GM18511 (cell line): ENCODE results near the gene ANKRD40CL.
A peak's percentile ranks its signal among the peaks of the same experiment; 100 is the strongest.

Source experiments
- ATAC-seq: cut with Tn5 transposase; IDR thresholded peaks from one replicate; pipeline ENCODE4 v1.9.1; 2021; ENCODE audit warnings: mild to moderate bottlenecking, moderate library complexity; ENCODE audit not compliant: unreplicated experiment

ANKRD40CL gene

DNA sequence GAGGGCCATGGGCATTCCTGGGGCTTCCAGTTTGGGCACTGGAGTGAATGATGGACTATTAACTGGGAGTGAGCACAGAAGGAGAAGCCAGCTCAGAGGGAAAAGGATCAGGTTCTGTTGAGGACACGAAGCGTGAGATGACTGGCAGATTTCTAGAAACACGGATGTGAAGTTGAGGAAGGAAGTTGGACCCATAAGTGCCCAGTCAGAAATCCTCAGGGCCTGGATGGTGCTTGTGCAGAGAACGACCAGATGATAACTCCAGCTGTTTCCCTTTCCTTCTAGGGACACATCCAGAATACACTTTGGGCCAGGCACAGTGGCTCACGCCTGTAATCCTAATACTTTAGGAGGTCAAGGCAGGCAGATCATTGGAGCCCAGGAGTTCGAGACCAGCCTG is 23.3 kb upstream of the ANKRD40CL start:
- no peak for ATAC-seq

DNA sequence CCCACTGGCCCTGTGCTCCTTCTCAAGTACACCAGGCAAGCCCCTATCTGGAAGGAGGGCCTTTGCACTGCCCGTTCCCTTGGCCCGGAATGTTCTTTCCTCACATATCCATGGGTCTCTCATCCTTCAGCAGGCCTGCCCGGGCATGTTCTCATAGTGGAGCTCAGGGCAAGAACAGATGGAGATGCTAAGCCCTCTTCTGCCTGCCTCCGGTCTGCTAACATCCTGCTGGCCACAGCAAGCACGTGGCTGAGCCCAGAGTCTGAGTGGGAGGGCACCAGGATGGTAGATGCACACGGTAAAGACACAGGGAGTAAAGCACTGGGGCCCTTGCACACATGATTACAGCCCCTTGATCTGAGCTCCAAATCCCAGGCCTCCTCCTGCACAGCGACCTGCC is 19.8 kb upstream of the ANKRD40CL start:
- no peak for ATAC-seq

DNA sequence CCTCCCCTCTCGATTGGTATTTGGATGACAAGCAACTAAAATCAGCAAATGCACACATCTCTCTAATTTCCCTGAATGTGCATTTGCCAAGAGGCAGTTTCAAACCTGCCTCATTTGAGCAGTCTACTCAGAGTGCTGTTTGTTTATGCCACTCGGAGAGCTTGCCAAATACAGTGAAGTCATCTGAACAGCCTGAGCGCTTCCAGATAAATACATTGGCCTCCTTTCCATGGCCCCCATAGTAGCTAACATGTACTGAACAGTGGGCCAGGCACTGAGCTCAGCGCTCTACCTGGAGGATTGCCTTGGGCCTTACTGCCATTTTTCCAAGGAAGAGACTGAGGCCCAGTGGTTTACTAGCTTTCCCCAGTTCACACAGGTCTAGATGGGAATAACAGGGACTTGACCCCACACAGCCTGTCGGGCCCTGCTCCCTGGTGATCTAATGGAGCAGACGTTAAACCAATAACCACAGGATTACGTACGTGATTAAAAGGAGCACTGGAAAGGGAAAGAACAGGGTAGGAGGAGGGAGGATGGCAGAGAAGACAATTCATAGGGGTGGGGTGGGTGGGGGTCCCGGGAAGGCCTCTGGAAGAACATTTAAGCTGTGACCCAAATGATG is 18.7 kb upstream of the ANKRD40CL start:
- ATAC-seq = no peak

DNA sequence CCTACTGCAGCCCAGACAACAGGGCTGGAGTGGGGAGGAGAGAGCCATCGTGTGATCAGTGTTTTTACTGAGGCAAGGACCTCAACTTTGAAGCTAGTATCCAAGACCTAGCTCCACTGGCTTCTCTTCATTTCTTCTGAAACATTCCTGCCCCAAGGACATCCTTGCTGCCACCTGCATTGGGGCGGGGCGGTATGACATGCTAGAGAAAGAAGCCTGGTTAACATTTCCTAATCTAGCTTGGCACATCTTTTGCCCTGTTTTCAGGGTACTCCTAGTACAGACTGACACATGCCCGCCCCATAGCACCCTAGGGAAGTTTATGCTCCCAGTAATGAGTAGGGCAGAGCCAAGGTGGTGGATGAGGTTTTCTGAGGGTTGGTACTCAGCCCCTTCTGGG is 17.8 kb upstream of the ANKRD40CL start:
- ATAC-seq = no peak

DNA sequence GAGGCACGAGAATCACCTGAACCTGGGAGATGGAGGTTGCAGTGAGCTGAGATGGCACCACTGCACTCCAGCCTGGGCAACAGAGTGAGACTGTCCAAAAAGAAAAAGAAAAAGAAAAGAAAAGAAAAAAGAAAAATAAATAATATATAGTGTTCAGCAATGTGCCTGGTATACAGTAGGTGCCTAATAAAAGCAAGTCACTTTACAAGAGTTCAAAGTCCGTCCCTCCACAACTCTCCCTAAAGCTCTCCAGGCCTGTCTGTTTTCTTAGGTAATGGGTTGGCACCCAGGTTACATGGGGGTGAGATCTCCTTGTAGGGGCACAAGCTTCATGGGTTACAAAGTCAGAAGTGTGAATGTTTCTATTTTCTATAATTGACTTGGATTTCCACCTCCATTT is 16.6 kb upstream of the ANKRD40CL start:
- ATAC-seq = no peak

DNA sequence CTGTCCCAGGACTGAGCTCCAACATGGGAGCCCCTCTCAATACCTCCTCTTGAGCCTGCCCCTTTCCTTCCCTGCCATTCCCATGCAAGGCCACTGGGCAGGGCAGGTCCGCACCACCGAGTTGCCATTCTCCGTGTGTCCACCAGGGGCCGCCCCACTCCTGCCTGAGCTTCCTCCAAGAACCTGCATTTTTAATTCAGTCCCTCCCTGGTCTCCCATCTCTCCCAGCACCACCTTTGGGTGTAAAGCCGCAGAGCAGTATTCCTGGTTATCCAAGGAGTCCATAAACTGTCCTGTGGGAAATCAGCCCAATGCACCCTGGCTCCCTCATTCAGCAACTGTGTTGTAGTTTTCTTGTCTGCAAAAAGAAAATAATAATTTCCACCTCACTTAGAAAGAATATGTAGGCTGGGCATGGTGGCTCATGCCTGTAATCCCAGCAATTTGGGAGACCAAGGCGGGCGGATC is 15.9 kb upstream of the ANKRD40CL start:
- no peak for ATAC-seq

DNA sequence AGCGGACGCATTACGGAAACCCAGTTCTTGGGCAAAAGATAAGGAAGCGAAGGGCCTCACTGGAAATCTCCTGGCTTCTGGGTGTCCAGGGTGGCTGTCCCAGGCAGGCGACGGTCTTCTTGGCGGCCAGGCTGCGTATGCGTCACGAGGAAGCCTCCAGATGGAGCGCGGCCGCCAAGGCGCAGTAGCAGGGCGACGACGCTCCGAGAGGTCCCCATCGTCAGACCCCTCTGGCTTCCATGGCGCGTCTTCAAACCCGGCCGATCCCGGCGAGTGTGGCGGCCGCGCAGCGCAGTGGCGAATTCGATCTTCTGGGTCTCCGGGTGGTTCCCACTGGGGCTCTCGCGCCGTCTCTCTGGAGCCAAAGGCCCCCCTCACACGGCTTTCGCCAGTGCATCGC is 13.8 kb upstream of the ANKRD40CL start:
- no peak for ATAC-seq

DNA sequence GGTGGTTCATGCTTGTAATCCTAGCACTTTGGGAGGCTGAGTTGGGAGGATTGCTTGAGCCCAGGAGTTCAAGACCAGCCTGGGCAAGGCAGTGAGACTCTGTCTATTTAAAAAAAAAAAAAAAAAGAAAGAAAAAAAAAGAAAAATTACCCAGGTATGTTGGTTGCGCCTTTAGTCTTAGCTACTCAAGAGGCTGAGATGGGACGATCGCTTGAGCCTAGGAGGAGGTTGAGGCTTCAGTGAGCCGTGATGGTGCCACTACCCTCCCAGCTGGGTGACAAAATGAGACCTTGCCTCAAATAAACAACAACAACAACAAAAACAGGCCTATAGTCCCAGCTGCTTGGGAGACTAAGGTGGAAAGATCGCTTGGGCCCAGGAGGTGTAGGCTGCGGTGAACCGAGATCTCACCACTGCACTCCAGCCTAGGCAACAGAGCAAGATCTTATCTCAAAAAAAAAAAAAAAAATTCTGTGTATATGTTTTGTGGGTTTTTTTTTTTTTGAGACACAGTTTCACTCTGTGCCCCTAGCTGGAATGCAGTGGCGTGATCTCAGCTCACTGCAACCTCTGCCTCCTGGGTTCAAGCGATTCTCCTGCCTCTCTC is 12.5 kb upstream of the ANKRD40CL start:
- ATAC-seq = no peak

DNA sequence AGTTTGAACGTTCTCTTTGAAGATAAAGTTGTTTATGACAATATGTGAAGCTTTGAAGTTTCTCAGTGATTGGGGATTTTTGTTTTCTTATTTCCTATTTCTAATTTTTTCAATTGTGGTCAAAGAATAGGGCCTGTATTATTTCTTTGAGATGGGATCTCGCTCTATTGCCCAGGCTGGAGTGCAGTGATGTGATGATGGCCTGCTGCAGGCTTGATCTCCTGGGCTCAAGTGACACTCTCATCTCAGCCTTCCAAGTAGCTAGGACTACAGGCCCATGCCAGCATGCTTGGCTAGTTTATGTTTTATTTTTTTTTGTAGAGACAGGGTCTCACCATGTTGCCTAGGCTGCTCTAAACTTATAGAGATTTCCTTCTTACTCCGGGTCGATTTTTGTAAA is 11.7 kb upstream of the ANKRD40CL start:
- no peak for ATAC-seq

DNA sequence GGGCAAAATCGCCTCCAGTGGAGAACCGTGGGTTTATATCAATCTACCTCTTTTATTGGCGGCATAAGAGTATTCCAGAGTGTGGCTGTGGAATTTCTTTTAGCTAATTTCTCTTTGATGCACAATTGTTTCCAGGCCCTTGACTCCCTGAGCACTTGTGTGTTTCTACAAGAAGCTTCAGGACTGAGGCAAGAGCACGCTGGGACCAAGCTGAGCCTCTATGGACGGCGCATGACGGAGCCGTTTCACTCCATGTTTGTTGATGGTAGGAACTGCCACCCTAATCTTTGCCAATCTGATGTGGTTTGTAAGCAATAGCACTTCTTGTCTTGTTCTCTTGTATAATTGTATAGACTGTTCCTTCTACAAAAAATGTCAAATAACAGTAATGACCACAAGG is 11.2 kb upstream of the ANKRD40CL start:
- no peak for ATAC-seq

DNA sequence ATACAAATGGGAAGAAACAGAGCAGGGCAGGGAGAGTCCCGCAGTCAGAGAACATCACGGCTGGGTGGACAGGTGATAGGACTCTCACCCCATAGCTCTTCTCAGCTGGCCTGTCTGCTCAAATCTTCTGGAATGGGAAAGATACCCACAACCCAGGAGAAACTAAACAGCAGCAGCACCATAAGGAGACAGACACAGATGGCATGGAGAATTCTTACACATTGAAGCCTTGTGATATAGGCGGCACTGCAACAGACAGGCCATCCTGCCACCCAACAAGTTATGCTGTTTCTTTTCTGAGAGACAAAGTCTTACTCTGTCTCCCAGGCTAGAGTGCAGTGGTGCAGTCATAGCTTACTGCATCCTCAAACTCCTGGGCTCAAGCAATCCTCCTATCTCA is 8.6 kb upstream of the ANKRD40CL start:
- no peak for ATAC-seq

DNA sequence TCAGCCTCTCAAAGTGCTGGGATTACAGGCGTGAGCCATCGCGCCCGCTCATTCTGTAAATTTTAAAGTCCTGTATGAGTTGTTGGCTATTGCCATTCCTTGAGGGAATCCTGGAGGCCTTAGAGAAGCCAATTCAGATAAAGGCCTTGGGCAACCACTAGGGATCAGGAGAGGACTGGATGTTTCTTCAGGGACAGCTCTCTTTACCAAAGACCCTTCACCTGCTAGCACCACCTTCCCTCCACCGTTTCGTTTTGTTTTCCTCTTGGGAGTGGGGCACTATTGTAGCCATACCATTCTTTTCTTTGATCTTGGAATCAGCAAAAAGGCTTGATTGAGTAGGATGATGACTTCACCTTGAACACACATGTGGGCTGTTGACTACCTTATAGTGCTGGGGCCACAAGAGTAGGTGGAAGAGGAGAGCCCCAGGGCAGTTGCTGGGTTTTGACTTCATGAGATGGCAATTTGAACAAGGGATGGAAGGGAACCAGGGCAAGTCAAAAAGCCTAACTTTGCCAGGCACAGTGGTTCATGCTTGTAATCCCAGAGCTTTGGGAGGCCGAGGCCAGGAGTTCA is 7.0 kb upstream of the ANKRD40CL start:
- ATAC-seq = no peak

DNA sequence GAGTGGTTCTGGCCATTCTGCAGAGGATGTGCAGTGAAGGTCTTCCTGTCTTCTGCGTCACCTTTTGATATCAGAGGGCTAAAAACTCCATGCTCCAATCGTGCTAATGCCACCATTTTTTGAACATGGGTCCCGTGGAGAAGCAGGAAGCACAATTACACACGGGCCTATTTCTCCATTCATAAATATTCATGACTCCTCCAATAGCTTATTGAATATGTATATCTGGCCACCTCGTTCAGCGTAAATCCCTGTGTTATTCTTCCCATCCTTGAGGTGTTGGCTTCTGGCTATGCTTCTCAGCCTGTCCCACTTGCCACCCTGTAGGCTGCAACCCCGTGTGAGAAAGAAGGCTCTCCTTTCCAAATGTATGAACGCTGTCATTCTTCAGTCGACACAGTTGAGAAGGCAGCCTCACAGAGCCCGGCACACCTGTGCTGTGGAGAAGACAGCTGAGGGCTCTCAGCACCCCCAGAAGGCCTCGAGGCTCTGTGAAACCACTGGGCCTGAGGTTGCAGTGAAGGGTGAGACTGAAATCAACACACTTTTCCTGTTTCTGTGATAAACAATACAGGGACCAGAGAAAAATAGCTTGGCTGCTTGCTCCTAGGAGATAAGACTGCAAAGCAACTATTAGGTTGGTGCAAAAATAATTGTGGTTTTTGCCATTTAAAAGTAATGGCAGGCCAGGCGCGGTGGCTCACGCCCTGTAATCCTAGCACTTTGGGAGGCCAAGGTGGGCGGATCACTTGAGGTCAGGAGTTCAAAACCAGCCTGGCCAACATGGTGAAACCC is 4.9 kb upstream of the ANKRD40CL start:
- ATAC-seq = no peak

DNA sequence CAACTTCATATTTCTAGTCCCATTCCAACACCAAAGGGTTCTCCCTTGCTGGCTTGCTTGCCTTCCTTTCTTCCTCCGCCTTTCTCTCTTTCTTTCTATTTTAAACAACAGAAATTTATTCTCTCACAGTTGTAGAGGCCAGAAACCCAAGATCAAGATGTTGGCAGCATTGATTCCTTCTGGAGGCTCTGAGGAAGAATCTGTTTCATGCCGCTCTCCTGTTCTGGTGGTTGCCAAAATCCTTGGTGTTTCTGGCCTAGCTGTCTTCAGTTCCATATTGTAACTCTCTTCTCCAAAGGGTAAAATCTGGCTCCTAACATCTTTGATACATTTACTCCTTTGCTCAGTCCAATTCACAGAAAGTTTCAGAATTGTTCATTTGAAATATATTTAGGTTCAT is 3.0 kb upstream of the ANKRD40CL start:
- no peak for ATAC-seq

DNA sequence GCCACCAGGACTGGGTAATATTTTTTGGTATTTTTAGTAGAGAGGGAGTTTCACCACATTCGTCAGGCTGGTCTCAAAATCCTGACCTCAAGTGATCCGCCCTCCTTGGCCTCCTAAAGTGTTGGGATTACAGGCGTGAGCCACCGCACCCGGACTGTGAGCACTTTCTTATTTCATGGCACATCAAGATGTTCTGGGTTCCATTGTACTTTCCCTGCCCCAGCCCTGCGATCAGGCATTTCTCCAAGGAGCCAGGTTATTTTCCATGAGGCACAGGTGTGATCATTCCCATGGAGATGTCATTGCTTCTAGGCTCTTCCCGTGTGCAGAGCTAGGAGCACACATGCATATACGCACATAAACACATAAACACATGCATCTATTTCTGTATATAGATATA is 2.6 kb upstream of the ANKRD40CL start:
- ATAC-seq = no peak

DNA sequence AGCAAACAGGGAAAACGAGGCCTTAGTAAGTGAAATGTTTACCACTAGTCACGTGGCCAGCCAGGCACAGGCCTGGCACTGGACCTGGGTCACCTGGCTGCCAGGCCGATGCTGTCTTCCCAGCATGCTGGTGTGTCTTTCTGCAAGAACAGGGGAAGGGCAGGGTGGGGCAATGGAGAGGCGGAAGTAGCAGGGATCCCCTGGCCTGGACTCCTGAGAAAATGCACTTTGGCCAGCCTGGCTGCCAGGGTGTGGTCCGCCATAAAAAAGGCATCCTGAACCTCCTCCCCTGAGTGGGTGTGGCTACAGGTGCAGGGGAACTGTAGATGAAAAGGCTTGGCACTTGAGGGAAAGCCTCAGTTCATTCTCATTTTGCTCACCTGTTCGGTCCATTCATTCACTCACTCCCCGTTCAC is 1.0 kb upstream of the ANKRD40CL start:
- no peak for ATAC-seq

DNA sequence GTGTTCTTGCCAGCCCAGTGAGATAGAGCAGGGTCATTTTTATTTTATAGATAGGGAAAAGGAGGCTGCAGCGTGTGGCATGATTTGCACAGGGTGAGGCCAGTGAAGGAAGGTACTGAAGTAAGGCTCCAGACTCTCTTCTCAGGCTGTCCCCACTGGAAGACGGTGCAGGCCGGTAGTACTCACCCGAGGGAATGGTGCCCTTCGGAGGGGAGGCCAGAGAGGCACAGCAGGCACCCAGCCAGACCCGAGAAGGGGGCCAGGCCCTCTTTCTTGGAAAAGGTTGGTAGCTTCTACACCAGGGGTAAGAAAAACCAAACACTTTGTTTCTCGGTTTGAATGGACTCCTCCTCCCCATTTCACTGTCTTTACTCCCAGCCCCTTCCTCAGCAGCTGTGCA is 288 bp downstream of the ANKRD40CL start:
- ATAC-seq = no peak

DNA sequence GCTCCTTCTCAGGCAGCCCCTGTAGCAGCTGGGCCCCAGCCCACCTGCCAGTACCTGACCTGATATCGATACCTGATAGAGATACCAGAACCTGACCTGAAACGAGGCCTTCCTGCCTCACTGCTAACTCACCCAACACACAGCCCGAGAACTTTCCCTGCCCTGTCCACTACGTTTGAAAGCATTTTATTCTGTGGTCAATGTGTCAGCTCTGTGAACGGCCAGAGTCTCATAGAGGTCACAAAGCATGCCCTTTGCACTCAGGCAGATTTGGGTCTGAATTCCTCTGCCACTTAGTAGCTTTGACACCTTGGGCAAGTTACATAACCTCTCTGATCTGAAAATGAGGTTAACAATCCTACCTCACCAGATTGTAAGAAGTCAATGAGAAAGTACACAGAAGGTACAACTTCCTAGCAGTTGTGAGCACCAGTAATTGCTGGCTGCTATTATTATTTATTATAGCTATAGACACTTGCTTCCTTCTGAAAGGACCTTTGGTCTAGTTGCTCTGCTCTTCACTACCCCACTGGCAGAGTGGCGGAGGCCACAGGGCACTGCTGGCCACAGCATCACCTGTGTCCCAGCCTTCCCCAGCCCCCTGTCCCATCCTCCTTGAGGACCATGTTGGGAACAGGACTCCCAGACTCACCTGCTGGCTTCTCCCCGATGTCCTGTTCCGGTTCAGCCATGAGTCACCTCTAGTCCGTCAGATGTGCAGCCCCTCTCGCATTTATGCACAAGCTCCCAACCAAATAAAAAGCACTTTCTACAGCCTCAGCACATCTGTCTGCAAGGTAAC is 895 bp downstream of the ANKRD40CL start:
- ATAC-seq = no peak

DNA sequence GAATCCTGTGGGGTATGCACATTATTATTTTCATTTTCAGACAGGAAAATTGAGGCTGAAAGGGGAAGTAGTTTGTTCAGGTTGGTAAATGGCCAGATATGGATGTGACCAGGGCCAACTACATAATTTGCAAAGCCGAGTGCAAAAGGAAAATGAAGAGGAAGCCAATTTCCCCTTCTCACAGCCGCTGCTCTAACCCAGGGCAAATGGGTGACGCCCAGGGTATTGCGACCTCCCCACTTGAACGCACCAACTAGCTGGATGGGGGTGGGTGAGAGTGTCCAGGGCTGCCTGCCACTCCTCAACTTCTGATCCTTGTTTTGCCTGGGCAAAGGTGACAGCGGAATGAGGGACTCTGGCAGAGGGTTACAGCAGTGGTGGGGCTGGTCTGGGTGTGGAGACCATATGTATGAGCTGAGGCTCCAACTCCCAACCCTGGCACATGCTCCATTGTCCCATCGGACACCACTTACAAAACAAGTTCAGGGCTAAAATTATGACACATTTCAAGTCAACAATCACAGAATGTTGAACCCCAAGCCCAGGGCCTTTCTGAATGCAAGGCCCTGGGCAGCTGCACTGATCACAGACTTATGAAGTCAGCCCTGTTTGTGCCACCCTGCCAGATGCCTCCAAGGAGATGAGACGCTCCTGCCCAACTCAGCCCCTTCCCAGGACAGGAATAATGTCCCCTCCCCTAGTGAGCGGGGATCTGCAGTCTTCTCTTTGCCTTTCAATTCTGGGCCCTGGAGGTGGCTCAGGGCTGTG is 1.7 kb downstream of the ANKRD40CL start:
- ATAC-seq = peak; percentile 78

DNA sequence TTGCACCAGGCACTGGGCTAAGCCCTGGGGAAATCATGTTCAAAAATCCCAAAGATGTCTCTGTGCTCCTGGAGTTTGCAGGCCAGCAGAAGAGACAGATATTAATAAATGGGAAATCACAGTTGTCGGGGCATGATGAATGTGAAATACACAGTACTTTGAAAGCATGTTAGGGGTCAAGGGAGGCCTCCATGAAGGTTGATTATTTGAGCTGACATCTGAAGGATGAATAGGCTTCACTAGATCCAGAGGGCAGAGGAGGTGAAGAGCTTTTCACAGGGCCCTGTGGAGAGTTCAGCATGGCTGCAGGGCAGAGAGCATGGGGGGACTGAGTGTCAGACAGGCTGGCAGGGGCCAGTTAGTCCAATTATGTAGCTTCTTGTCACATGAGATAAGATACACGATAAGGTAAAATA is 2.6 kb downstream of the ANKRD40CL start:
- no peak for ATAC-seq
